Esophagus muscularis mucosa (tissue), 4 donors: Measurements from ENCODE around the gene C9. TPM values are rescaled to one million over a fixed set of nuclear protein-coding genes. Genes with fewer than 3 reads are reported as not detected.

ENCODE experiments used
- DNase-seq: peaks from one replicate; pipeline ENCODE4 v3.0.0-alpha.2; 2017; ENCODE audit errors: extremely low spot score
- H3K27ac ChIP-seq, 4 donors: fragments of 200-600 bp; sonication (generic); replicated peaks in 1 of 4; 1 replicate in 3 of 4; 2 replicates in 1 of 4; pipeline ENCODE4 v1.5.1; 2016 to 2019; ENCODE audit warnings: mild to moderate bottlenecking in 1 of 4
- H3K27me3 ChIP-seq, 4 donors: fragments of 200-600 bp; sonication (generic); one replicate each; pipeline versions ENCODE4 v1.5.1 to v1.6.0; 2016 to 2019
- H3K36me3 ChIP-seq, 4 donors: fragments of 200-600 bp; sonication (generic); one replicate each; pipeline ENCODE4 v1.5.1; 2016 to 2019
- H3K4me1 ChIP-seq, 4 donors: fragments of 200-600 bp; sonication (generic); one replicate each; pipeline ENCODE4 v1.5.1; 2016 to 2019
- H3K4me3 ChIP-seq, 4 donors: fragments of 200-600 bp; sonication (generic); 1 replicate in 2 of 4; 2 replicates in 2 of 4; pipeline ENCODE4 v1.5.1; 2016 to 2019; ENCODE audit warnings: mild to moderate bottlenecking in 4 of 4, moderate library complexity in 1 of 4
- H3K9me3 ChIP-seq, 4 donors: fragments of 200-600 bp; sonication (generic); 1 replicate in 3 of 4; 2 replicates in 1 of 4; pipeline ENCODE4 v1.5.1; 2016 to 2019
- EP300 ChIP-seq: sonication (generic); formaldehyde crosslinking; IDR thresholded peaks from one replicate; pipeline ENCODE4 v1.6.1; 2017; ENCODE audit warnings: antibody characterized with exemption
- POLR2A ChIP-seq: fragments of 450-650 bp; IDR thresholded peaks from one replicate; pipeline ENCODE4 v1.6.1; 2017; ENCODE audit warnings: antibody characterized with exemption, moderate library complexity, mild to moderate bottlenecking, low read depth
- POLR2AphosphoS5 ChIP-seq, 2 donors: sonication (generic); formaldehyde crosslinking; IDR thresholded peaks; one replicate each; pipeline ENCODE4 v1.6.1; 2017; ENCODE audit warnings: antibody characterized with exemption in 2 of 2
- whole genome bisulfite sequencing: methylation state at CpG from one replicate; pipeline ENCODE4 v1.1.5; 2018; 5-methylcytosine and 5-hydroxymethylcytosine counted together
- intact Hi-C: fragments of 100-400 bp; cut with DNase I; formaldehyde crosslinking; loops from one replicate; pipeline ENCODE4 v1.15.1; 2023
- total RNA-seq, 4 donors: library from RNA; depleted of rRNA; stranded (reverse); fragments of >200 nt; gene quantifications; one replicate each; pipeline versions ENCODE4 v1.1.0 to v1.2.1, GENCODE V29; 2016
- TF ChIP-seq, protein P1 (sequence below), 3 experiments: fragments of 200-600 bp in 2 of 3; fragments of 450-650 bp in 1 of 3; sonication (generic) in 2 of 3; IDR thresholded peaks; one replicate each; pipeline ENCODE4 v1.5.1; 2017 to 2019; ENCODE audit warnings: antibody characterized with exemption in 3 of 3, mild to moderate bottlenecking in 2 of 3, moderate library complexity in 1 of 3

C9 gene
- total RNA-seq, 4 donors from 2014 or later = not detected

DNA sequence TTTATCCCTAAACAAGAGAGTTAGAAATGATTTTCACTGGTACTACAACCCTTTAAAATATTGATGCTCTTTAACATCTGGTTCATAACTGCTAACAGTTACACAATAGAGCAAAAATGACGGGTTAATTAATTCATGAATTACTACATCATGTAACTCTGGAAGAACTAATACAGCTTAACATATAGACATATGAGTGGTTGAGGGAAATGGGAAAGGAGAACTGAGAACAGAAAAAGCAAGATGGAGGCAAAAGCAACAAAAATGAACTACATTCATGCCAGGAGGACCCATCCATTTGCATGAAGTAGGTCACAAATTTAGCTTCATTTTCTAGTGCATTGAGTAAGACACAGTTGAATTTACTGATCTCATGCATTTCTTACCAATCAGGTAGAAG lies 61.8 kb downstream of the C9 start:
- peaks cover 0 to 10% (median 8%) of the 10 kb centered on the region in 4 donors for H3K9me3 ChIP-seq
- H3K27ac ChIP-seq = no peak overlapping the region
- no peaks in the 10 kb centered on the region for H3K36me3 ChIP-seq
- intact Hi-C loops = no loop called here
- H3K27me3 ChIP-seq = no peaks in the 10 kb centered on the region
- DNase-seq = no peak
- TF ChIP-seq POLR2A = no peak
- TF ChIP-seq EP300 = no peak
- TF ChIP-seq, protein P1, sequence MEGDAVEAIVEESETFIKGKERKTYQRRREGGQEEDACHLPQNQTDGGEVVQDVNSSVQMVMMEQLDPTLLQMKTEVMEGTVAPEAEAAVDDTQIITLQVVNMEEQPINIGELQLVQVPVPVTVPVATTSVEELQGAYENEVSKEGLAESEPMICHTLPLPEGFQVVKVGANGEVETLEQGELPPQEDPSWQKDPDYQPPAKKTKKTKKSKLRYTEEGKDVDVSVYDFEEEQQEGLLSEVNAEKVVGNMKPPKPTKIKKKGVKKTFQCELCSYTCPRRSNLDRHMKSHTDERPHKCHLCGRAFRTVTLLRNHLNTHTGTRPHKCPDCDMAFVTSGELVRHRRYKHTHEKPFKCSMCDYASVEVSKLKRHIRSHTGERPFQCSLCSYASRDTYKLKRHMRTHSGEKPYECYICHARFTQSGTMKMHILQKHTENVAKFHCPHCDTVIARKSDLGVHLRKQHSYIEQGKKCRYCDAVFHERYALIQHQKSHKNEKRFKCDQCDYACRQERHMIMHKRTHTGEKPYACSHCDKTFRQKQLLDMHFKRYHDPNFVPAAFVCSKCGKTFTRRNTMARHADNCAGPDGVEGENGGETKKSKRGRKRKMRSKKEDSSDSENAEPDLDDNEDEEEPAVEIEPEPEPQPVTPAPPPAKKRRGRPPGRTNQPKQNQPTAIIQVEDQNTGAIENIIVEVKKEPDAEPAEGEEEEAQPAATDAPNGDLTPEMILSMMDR (IDR thresholded peaks at IDR 0.05) = no peak
- no peak for TF ChIP-seq POLR2AphosphoS5 (IDR thresholded peaks at IDR 0.05)
- no peak overlapping the region for H3K4me3 ChIP-seq
- 83% methylated on average over 1 of the region's 1 CpG for WGBS
- H3K4me1 ChIP-seq = no peaks in the 10 kb centered on the region

DNA sequence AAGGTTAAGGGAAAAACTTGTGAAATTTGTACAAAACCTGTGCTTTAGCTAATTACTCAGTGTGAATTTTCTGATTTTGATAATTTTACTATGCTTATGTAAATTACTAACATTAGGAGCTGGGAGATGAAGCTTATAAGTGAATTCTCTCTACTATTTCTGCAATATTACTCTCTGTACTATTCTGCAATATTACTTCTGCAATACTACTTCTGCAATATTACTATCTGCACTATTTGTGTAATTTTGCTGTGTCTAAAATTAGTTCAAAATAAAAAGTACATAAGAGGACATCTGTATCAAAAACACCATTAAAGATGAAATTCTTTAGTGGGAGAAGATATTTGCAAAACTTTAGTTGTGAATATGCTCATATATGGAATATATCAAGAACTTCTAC lies 62.9 kb downstream of the C9 start:
- no peaks in the 10 kb centered on the region for H3K27me3 ChIP-seq
- TF ChIP-seq POLR2A (no peak), EP300 (no peak), POLR2AphosphoS5 (IDR thresholded peaks at IDR 0.05) (no peak)
- H3K9me3 ChIP-seq = peaks cover 0 to 10% (median 8%) of the 10 kb centered on the region in 4 donors
- no peak overlapping the region for H3K4me3 ChIP-seq
- DNase-seq = no peak
- intact Hi-C loops = no loop called here
- H3K27ac ChIP-seq = no peak overlapping the region
- H3K4me1 ChIP-seq = no peaks in the 10 kb centered on the region
- no peaks in the 10 kb centered on the region for H3K36me3 ChIP-seq

DNA sequence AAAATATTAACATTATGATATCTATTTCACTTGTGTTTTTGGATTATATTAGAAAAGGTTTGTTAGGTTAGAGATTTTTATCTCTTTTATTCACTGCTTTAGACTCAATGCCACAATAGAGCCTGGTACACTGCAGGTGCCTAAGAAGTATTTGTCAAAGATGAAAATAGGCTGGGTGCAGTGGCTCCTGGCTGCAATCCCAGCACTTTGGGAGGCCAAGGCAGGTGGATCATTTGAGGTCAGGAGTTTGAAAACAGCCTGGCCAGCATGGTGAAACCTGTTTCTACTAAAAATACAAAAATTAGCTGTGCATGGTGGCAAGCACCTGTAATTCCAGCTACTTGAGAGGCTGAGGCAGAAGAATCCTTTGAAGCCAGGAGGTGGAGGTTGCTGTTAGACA lies 64.3 kb downstream of the C9 start:
- Histone ChIP-seq H3K4me1 (no peaks in the 10 kb centered on the region), H3K36me3 (no peaks in the 10 kb centered on the region), H3K27ac (no peak overlapping the region), H3K4me3 (no peak overlapping the region), H3K27me3 (no peaks in the 10 kb centered on the region), H3K9me3 (peaks cover 0 to 10% (median 8%) of the 10 kb centered on the region in 4 donors)
- TF ChIP-seq EP300 (no peak), POLR2AphosphoS5 (IDR thresholded peaks at IDR 0.05) (no peak), POLR2A (no peak)
- TF ChIP-seq, protein P1 (IDR thresholded peaks at IDR 0.05) = no peak
- DNase-seq = no peak
- intact Hi-C loops = no loop called here

DNA sequence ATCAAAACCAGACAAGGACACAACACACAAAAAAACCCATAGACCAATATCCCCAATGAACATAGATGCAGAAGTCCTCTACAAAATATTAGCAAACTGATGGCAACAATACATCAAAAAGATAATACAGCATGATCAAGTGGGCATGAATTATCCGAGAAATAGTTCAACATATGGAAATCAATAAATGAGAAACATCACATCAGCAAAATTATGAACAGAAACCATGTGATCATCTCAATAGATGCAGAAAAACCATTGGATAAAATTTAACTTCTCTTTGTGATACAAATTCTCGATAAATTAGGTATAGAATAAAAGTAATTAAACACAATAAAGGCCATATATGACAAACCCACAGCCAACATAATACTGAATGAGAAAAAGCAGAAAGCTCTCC lies 69.6 kb downstream of the C9 start:
- no peaks in the 10 kb centered on the region for H3K4me1 ChIP-seq
- H3K36me3 ChIP-seq = no peaks in the 10 kb centered on the region
- H3K4me3 ChIP-seq = no peak overlapping the region
- TF ChIP-seq EP300 (no peak), POLR2A (no peak), POLR2AphosphoS5 (IDR thresholded peaks at IDR 0.05) (no peak)
- TF ChIP-seq, protein P1 (IDR thresholded peaks at IDR 0.05) = no peak
- no peak for DNase-seq
- no peaks in the 10 kb centered on the region for H3K27me3 ChIP-seq
- intact Hi-C loops = no loop called here
- H3K27ac ChIP-seq = no peak overlapping the region
- H3K9me3 ChIP-seq = peaks cover 0 to 10% (median 8%) of the 10 kb centered on the region in 4 donors
- 87% methylated on average over 2 of the region's 2 CpGs for WGBS

DNA sequence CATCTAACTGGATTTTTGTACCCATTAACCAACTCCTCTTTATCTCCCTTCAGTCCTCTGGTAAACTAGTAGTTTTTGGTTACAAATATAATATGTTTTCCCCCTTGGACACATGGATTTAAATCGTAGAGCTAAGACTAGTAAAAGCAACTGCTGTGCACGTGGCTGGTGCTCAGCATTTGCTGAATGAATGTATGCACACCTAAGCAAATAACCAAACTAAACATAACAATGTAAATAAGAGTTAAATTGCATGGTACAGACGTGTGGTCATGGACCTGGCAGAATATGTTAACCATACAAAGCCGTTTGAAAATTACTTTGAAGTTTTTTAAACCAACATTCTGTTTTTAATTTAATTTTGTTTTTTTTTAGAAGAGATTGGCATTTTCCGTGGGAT lies 79.7 kb downstream of the C9 start:
- no peaks in the 10 kb centered on the region for H3K27me3 ChIP-seq
- no peak overlapping the region for H3K27ac ChIP-seq
- TF ChIP-seq, protein P1 (IDR thresholded peaks at IDR 0.05) = no peak
- TF ChIP-seq POLR2AphosphoS5 (IDR thresholded peaks at IDR 0.05) (no peak), POLR2A (no peak), EP300 (no peak)
- no peaks in the 10 kb centered on the region for H3K9me3 ChIP-seq
- DNase-seq = no peak
- 64% methylated on average over 5 of the region's 5 CpGs for WGBS
- H3K4me3 ChIP-seq = no peak overlapping the region
- no peaks in the 10 kb centered on the region for H3K36me3 ChIP-seq
- H3K4me1 ChIP-seq = no peaks in the 10 kb centered on the region
- intact Hi-C loops = no loop called here
